ENCODE data around the gene SPSB1. TPM values are rescaled to one million over a fixed set of nuclear protein-coding genes. Genes with fewer than 3 reads are reported as not detected.

Gene SPSB1
- total and polyA plus RNA-seq, 10 of the 15 experiments (the other 5 are each of a cell fraction or from before 2014, with no cell fraction given), result 0.02 to 2.0 (median 0.90) TPM; not detected in 1

GRCh38 chr1:9389968-9390367 lies 97.3 kb downstream of the SPSB1 start (continued):
- TF ChIP-seq PKNOX1 (IDR thresholded peaks at IDR 0.05) (no peak), CHD1 (IDR thresholded peaks at IDR 0.05; ENCODE audit: low read depth, low read length) (no peak)

- Histone ChIP-seq H3K27ac (ENCODE audit: control insufficient read depth, insufficient read depth) (no peak overlapping the region), H3K4me2 (ENCODE audit: control insufficient read depth, insufficient read depth) (no peak overlapping the region), H3K79me2 (ENCODE audit: control insufficient read depth, insufficient read depth, low read length) (no peaks in the 10 kb centered on the region), H3K9ac (ENCODE audit: control insufficient read depth, insufficient read depth, low read length) (no peak overlapping the region), H4K20me1 (ENCODE audit: control insufficient read depth, insufficient read depth) (no peaks in the 10 kb centered on the region), H3K9me3 (replicated peaks; ENCODE audit: control insufficient read depth, insufficient read depth, low read length) (peaks cover 2% of the 10 kb centered on the region; the same call in 2 of the 3 replicates), H3K27me3 (replicated peaks in 1 of 2; ENCODE audit: control insufficient read depth in 2 of 2, insufficient read depth in 2 of 2, low read length in 1 of 2) (no peaks in the 10 kb centered on the region; a peak in 1 of 4 replicates), H3K4me3 (no peak overlapping the region), H2AFZ (ENCODE audit: control insufficient read depth, low read depth, low read length) (no peak overlapping the region), H3K4me1 (ENCODE audit: control insufficient read depth, insufficient read depth, low read length) (no peaks in the 10 kb centered on the region), H3K36me3 (ENCODE audit: control insufficient read depth in 2 of 2, insufficient read depth in 2 of 2, low read length in 1 of 2) (no peaks in the 10 kb centered on the region)
- ChIA-PET CTCF (no interaction called here), RAD21 (ENCODE audit: unreplicated experiment) (no interaction called here), POLR2A (no interaction called here), SMC1A (ENCODE audit: uncharacterized antibody, unreplicated experiment) (no interaction called here)
- intact Hi-C loops (cut with micrococcal nuclease; ENCODE audit: unreplicated experiment) (no loop called here), in situ Hi-C loops (cut with MboI) (no loop called here)
- BruUV-seq (replicated peaks), result no TSS peak
- DNase-seq (ENCODE audit: low read depth, low spot score) (no peak), FAIRE-seq (no peak), ATAC-seq (no peak)
- 57% methylated on average over 6 of the region's 6 CpGs for WGBS (ENCODE audit: insufficient coverage, insufficient replicate concordance, low lambda C conversion rate, missing lambda C conversion rate)
- TF ChIP-seq MTA3 (IDR thresholded peaks at IDR 0.05; ENCODE audit: borderline replicate concordance, low read length) (no peak), SUZ12 (IDR thresholded peaks at IDR 0.05; ENCODE audit: unreplicated experiment) (no peak), EED (IDR thresholded peaks at IDR 0.05; ENCODE audit: low read depth) (no peak), ZZZ3 (IDR thresholded peaks at IDR 0.05; ENCODE audit: control insufficient read depth, insufficient read length, low read depth) (no peak), ZNF274 (IDR thresholded peaks at IDR 0.05; ENCODE audit: insufficient read depth, insufficient read length) (no peak), IKZF1 (conservative IDR thresholded peaks at IDR 0.05) (no peak), RAD51 (IDR thresholded peaks at IDR 0.05) (no peak), TBL1XR1 (IDR thresholded peaks at IDR 0.05; ENCODE audit: low read depth, low read length) (no peak), NR2F1 (conservative IDR thresholded peaks at IDR 0.05) (no peak), STAT3 (IDR thresholded peaks at IDR 0.05; ENCODE audit: low read depth, low read length) (no peak), SREBF2 (IDR thresholded peaks at IDR 0.05; ENCODE audit: low read length) (no peak), EZH2 (IDR thresholded peaks at IDR 0.05; ENCODE audit: borderline replicate concordance, control insufficient read depth, low read depth, low read length) (no peak), POLR2A (IDR thresholded peaks at IDR 0.05; ENCODE audit: low read depth, low read length) (no peak), PAX8 (IDR thresholded peaks at IDR 0.05) (no peak), ZBTB4 (CRISPR knock-in tag; IDR thresholded peaks at IDR 0.05) (no peak)
- TF ChIP-seq, protein P1, sequence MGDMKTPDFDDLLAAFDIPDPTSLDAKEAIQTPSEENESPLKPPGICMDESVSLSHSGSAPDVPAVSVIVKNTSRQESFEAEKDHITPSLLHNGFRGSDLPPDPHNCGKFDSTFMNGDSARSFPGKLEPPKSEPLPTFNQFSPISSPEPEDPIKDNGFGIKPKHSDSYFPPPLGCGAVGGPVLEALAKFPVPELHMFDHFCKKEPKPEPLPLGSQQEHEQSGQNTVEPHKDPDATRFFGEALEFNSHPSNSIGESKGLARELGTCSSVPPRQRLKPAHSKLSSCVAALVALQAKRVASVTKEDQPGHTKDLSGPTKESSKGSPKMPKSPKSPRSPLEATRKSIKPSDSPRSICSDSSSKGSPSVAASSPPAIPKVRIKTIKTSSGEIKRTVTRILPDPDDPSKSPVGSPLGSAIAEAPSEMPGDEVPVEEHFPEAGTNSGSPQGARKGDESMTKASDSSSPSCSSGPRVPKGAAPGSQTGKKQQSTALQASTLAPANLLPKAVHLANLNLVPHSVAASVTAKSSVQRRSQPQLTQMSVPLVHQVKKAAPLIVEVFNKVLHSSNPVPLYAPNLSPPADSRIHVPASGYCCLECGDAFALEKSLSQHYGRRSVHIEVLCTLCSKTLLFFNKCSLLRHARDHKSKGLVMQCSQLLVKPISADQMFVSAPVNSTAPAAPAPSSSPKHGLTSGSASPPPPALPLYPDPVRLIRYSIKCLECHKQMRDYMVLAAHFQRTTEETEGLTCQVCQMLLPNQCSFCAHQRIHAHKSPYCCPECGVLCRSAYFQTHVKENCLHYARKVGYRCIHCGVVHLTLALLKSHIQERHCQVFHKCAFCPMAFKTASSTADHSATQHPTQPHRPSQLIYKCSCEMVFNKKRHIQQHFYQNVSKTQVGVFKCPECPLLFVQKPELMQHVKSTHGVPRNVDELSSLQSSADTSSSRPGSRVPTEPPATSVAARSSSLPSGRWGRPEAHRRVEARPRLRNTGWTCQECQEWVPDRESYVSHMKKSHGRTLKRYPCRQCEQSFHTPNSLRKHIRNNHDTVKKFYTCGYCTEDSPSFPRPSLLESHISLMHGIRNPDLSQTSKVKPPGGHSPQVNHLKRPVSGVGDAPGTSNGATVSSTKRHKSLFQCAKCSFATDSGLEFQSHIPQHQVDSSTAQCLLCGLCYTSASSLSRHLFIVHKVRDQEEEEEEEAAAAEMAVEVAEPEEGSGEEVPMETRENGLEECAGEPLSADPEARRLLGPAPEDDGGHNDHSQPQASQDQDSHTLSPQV (IDR thresholded peaks at IDR 0.05), result no peak
Observed at GRCh38 chr1:9391620-9392019, 98.9 kb downstream of the SPSB1 start.

Data from GM12878 (cell line).